B cell (primary cell): ENCODE results near the gene FAF1.

Source experiments
- CTCF ChIP-seq: fragments of 200-600 bp; IDR thresholded peaks from one replicate; pipeline ENCODE4 v1.8.0; 2022; ENCODE audit warnings: antibody characterized with exemption, mild to moderate bottlenecking
- EZH2 ChIP-seq: IDR thresholded peaks from 2 replicates; pipeline ENCODE4 v1.6.1; 2012; ENCODE audit warnings: borderline replicate concordance, low read depth, mild to moderate bottlenecking, moderate library complexity, low read length; ENCODE audit not compliant: insufficient read depth, poor library complexity, severe bottlenecking

GRCh38 chr1:50964863-50965262 lies 4.8 kb upstream of the FAF1 start:
- TF ChIP-seq CTCF = no peak
- TF ChIP-seq EZH2 = no peak
